PC-9 (cell line): Measurements from ENCODE around the gene PAX9.

ENCODE experiments used
- CTCF ChIP-seq: fragments of 200-600 bp; sonication (generic); conservative IDR thresholded peaks from 2 replicates; pipeline ENCODE4 v1.6.1; 2017; ENCODE audit warnings: mixed run types, antibody characterized with exemption, mild to moderate bottlenecking, moderate library complexity
- EZH2 ChIP-seq: fragments of 200-600 bp; sonication (generic); IDR thresholded peaks from 2 replicates; pipeline ENCODE4 v1.8.0; 2017; ENCODE audit warnings: antibody characterized with exemption, low read depth

GRCh38 chr14:36724162-36724561, 62.5 kb downstream of the PAX9 start:
- TF ChIP-seq CTCF (no peak), EZH2 (no peak)
